BJ (cell line): ENCODE measurements around the gene PRR5L. TPM values are rescaled to one million over a fixed set of nuclear protein-coding genes. Genes with fewer than 3 reads are reported as not detected.

Source experiments
- CTCF ChIA-PET: fragments of 350-600 bp; formaldehyde crosslinking; extraction: SDS; loops from one replicate; lab custom pipeline; 2021; ENCODE audit warnings: antibody characterized with exemption, inconsistent platforms; lab: Yijun Ruan, JAX
- POLR2A ChIA-PET: fragments of 300-600 bp; sonication (Branson Sonifier 250); formaldehyde crosslinking; extraction: SDS; loops from one replicate; lab custom pipeline; 2021; ENCODE audit warnings: antibody characterized with exemption; lab: Charles Lee
- DNase-seq: peaks from one replicate; pipeline ENCODE4 v3.0.0-alpha.2; 2011; ENCODE audit warnings: low read depth
- H3K27me3 ChIP-seq: 2 replicates; pipeline ENCODE4 v1.6.0; 2011; ENCODE audit warnings: low read length; ENCODE audit not compliant: control insufficient read depth, insufficient read depth
- H3K36me3 ChIP-seq: 2 replicates; pipeline ENCODE4 v1.5.1; 2011; ENCODE audit warnings: low read length; ENCODE audit not compliant: control insufficient read depth, insufficient read depth
- H3K4me3 ChIP-seq: 2 replicates; pipeline ENCODE4 v1.5.1; 2011; ENCODE audit warnings: low read depth, mild to moderate bottlenecking, control low read depth, low read length
- polyA plus RNA-seq: library from polyadenylated mRNA; depleted of rRNA; stranded (reverse); fragments of >200 nt; gene quantifications from 2 replicates; pipeline ENCODE4 v1.2.3, GENCODE V29; 2011; rRNA removed
- small RNA-seq: library from RNA; depleted of rRNA; stranded (forward); fragments of <200 nt; gene quantifications from one replicate; pipeline ENCODE3, GENCODE V24; 2012; ENCODE audit warnings: low replicate concordance, low read depth; ENCODE audit not compliant: insufficient read length
- TF ChIP-seq, protein P1 (sequence below): IDR thresholded peaks from 2 replicates; pipeline ENCODE4 v1.5.1; 2011; ENCODE audit warnings: low read depth, mild to moderate bottlenecking, control low read depth, inconsistent platforms, low read length, moderate library complexity; ENCODE audit not compliant: insufficient read depth

Gene PRR5L
- polyA plus RNA-seq, 1 experiment, result 13.3 TPM

DNA sequence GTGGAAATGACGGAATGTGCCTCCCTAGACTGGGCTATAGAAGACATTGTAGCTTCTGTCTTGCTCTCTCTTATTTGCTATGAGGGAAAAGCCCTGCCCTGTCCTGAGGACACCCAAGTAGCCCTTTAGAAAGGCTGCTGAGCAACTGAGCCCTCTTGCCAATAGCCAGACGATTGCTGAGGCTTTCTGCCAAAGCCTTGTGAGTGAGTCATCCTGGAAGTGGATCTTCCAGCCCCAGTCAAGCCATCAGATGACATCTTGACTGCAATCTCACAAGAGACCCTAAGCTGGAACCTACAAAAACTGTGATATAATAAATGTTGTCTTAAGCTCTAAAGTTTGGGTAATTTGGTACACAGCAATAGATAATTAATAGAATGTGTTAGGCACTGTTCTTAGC lies 217.9 kb downstream of the PRR5L start:
- TF ChIP-seq, protein P1, sequence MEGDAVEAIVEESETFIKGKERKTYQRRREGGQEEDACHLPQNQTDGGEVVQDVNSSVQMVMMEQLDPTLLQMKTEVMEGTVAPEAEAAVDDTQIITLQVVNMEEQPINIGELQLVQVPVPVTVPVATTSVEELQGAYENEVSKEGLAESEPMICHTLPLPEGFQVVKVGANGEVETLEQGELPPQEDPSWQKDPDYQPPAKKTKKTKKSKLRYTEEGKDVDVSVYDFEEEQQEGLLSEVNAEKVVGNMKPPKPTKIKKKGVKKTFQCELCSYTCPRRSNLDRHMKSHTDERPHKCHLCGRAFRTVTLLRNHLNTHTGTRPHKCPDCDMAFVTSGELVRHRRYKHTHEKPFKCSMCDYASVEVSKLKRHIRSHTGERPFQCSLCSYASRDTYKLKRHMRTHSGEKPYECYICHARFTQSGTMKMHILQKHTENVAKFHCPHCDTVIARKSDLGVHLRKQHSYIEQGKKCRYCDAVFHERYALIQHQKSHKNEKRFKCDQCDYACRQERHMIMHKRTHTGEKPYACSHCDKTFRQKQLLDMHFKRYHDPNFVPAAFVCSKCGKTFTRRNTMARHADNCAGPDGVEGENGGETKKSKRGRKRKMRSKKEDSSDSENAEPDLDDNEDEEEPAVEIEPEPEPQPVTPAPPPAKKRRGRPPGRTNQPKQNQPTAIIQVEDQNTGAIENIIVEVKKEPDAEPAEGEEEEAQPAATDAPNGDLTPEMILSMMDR, result no peak
- Histone ChIP-seq H3K4me3 (no peak overlapping the region), H3K27me3 (no peaks in the 10 kb centered on the region), H3K36me3 (no peaks in the 10 kb centered on the region)
- ChIA-PET CTCF (interaction anchor here (1.1 kb wide), 1 partner anchor 8 kb away, joined by 3 read pairs; no protein-coding TSS in a partner anchor), POLR2A (no interaction called here)
- DNase-seq, result no peak

Small RNAs within 50 kb of the gene (small RNA-seq; reads per million reads assigned to genes)
- gene AC061999.1, result not detected

Other genes with a start within 250 kb of the PRR5L start
- gene COMMD9, start 6.9 kb upstream of the PRR5L start, polyA plus RNA-seq, result 68.1 and 89.9 TPM in 2 replicates
- 6.2 and 9.0 TPM in 2 replicates for gene TRAF6, start 214.0 kb downstream of the PRR5L start, polyA plus RNA-seq